ENCODE data around the gene KCNN2. TPM values are rescaled to one million over a fixed set of nuclear protein-coding genes. Genes with fewer than 3 reads are reported as not detected.

Gene KCNN2
- total RNA-seq, 1 donor from 2014 or later = not detected

DNA sequence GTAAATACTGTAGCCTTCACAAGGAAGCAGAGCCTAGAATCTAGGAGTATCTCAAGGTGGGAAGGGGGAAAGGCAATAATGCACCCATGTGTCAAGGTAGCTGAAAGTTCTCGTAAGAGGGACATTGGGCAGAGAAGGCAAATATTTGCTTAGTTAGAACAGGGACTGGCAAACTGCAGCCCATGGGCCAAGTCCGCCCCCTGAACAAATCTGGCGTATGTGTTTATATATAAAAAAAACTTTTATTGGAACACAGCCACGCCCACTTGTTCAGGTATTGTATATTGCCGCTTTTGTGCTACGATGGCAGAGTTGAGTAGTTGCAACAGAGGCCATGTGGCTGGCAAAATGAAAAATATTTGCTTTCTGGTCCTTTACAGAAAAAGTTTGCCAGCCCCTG lies 16.1 kb downstream of the KCNN2 start:
- Mint-ChIP-seq H3K9me3 (no peaks in the 10 kb centered on the region), H3K27ac (no peak overlapping the region), H3K4me3 (no peak overlapping the region), H3K4me1 (no peaks in the 10 kb centered on the region), H3K36me3 (ENCODE audit: low read depth) (no peaks in the 10 kb centered on the region), H3K27me3 (no peaks in the 10 kb centered on the region)
- DNase-seq = no peak
- intact Hi-C loops (cut with micrococcal nuclease) = no loop called here

DNA sequence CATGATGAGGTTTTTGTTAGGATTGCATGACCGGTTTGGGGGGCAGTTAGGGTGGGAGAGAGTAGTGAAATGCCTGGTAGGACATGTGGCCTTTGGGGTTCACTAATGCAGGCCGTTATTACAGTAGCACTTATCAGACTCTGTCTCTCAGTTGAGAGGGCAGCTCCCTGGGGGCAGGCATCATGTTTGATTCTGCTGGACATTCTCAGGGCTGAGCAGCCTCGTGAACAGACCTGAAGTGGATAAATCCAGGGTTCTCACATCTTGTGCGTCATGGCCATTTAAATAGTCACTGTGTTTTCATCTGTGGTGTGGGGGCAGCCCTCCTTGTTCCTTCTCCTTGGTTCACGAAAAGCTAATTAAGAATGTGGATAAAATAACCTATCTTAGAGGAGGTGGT lies 18.9 kb downstream of the KCNN2 start:
- intact Hi-C loops (cut with micrococcal nuclease) = no loop called here
- no peak overlapping the region for H3K27ac Mint-ChIP-seq
- H3K27me3 Mint-ChIP-seq = no peaks in the 10 kb centered on the region
- H3K4me3 Mint-ChIP-seq = no peak overlapping the region
- H3K36me3 Mint-ChIP-seq (ENCODE audit: low read depth) = no peaks in the 10 kb centered on the region
- H3K4me1 Mint-ChIP-seq = no peaks in the 10 kb centered on the region
- H3K9me3 Mint-ChIP-seq = no peaks in the 10 kb centered on the region
- DNase-seq = no peak

DNA sequence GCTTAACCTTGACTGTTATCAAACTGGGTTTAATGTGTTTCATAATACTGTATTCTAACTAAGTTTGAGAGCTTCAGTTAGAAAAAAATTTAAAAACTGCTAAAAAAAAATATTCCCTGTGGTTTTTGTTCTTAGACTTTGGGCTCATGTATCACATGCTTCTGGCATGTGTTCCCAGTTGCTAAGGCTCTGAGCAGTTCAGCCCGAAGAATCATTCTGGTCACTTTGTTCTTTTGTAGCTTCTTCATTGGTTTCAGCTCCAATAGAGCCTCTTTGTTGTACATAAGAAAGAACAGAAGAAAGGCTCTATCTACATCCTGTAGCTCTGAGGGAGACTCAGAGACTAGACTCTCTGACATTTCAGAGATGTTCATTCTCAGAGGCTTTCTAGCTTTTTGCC lies 25.6 kb downstream of the KCNN2 start:
- Mint-ChIP-seq H3K27ac (no peak overlapping the region), H3K36me3 (ENCODE audit: low read depth) (no peaks in the 10 kb centered on the region), H3K4me3 (no peak overlapping the region), H3K27me3 (no peaks in the 10 kb centered on the region), H3K9me3 (no peaks in the 10 kb centered on the region), H3K4me1 (no peaks in the 10 kb centered on the region)
- no peak for DNase-seq
- intact Hi-C loops (cut with micrococcal nuclease) = no loop called here

GRCh38 chr5:114390431-114390830 lies 28.6 kb downstream of the KCNN2 start:
- H3K36me3 Mint-ChIP-seq (ENCODE audit: low read depth) = no peaks in the 10 kb centered on the region
- H3K9me3 Mint-ChIP-seq = no peaks in the 10 kb centered on the region
- DNase-seq = no peak
- H3K4me3 Mint-ChIP-seq = no peak overlapping the region
- H3K27me3 Mint-ChIP-seq = no peaks in the 10 kb centered on the region
- intact Hi-C loops (cut with micrococcal nuclease) = no loop called here
- no peak overlapping the region for H3K27ac Mint-ChIP-seq
- H3K4me1 Mint-ChIP-seq = no peaks in the 10 kb centered on the region

GRCh38 chr5:114391321-114391720 lies 29.5 kb downstream of the KCNN2 start:
- no peaks in the 10 kb centered on the region for H3K9me3 Mint-ChIP-seq
- H3K36me3 Mint-ChIP-seq (ENCODE audit: low read depth) = no peaks in the 10 kb centered on the region
- H3K27me3 Mint-ChIP-seq = no peaks in the 10 kb centered on the region
- intact Hi-C loops (cut with micrococcal nuclease) = no loop called here
- no peak overlapping the region for H3K27ac Mint-ChIP-seq
- no peak for DNase-seq
- no peaks in the 10 kb centered on the region for H3K4me1 Mint-ChIP-seq
- no peak overlapping the region for H3K4me3 Mint-ChIP-seq

GRCh38 chr5:114393159-114393558 lies 31.3 kb downstream of the KCNN2 start:
- no peak overlapping the region for H3K27ac Mint-ChIP-seq
- no peaks in the 10 kb centered on the region for H3K9me3 Mint-ChIP-seq
- no peak for DNase-seq
- intact Hi-C loops (cut with micrococcal nuclease) = no loop called here
- no peaks in the 10 kb centered on the region for H3K27me3 Mint-ChIP-seq
- H3K4me3 Mint-ChIP-seq = no peak overlapping the region
- no peaks in the 10 kb centered on the region for H3K4me1 Mint-ChIP-seq
- no peaks in the 10 kb centered on the region for H3K36me3 Mint-ChIP-seq (ENCODE audit: low read depth)

DNA sequence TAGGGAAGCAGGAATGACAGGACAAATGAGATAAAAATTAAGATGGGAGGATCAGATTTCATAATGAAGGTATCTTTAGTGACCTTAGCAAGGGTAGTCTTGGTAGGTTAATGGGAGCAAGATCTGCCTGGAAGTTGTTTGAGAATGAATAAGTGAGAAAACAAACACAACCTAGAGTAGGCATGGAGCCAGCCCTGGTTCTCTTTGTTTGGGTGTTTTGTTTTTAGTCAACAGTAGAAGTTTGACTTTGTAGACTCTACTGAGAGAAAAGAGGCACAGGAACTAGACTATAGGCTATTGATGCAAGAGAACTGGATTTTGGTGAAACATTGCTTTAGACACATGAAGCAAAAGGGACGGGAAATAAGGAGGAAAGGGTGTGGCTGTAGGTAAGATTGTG lies 40.3 kb downstream of the KCNN2 start:
- H3K27me3 Mint-ChIP-seq = no peaks in the 10 kb centered on the region
- intact Hi-C loops (cut with micrococcal nuclease) = no loop called here
- H3K27ac Mint-ChIP-seq = no peak overlapping the region
- no peaks in the 10 kb centered on the region for H3K36me3 Mint-ChIP-seq (ENCODE audit: low read depth)
- DNase-seq = no peak
- H3K4me3 Mint-ChIP-seq = no peak overlapping the region
- H3K9me3 Mint-ChIP-seq = no peaks in the 10 kb centered on the region
- H3K4me1 Mint-ChIP-seq = no peaks in the 10 kb centered on the region

DNA sequence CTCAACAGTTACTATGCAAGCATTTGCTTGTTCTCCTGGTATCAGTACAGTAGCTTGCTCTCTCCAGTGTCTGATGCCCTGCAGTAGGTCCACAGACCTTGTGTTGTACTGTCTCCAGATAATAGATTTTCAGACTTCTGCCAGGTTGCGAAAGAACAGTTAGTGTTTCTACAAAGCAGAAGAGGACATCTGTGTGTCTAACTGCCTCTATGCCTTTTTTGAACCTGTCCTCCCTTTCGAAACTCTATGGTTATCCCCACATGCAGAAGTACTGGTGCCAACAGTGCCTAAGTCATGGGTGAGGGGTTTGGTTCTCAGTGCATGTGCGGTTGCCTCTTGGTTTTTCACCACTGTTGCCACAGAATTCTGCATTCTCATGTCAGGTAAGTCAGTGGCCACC lies 45.9 kb downstream of the KCNN2 start:
- H3K27ac Mint-ChIP-seq = no peak overlapping the region
- no peak overlapping the region for H3K4me3 Mint-ChIP-seq
- no peaks in the 10 kb centered on the region for H3K36me3 Mint-ChIP-seq (ENCODE audit: low read depth)
- no peaks in the 10 kb centered on the region for H3K27me3 Mint-ChIP-seq
- no peaks in the 10 kb centered on the region for H3K4me1 Mint-ChIP-seq
- DNase-seq = no peak
- intact Hi-C loops (cut with micrococcal nuclease) = no loop called here
- no peaks in the 10 kb centered on the region for H3K9me3 Mint-ChIP-seq

- no peak overlapping the region for H3K4me3 Mint-ChIP-seq
- H3K27me3 Mint-ChIP-seq = no peaks in the 10 kb centered on the region
- H3K4me1 Mint-ChIP-seq = no peaks in the 10 kb centered on the region
- no peaks in the 10 kb centered on the region for H3K9me3 Mint-ChIP-seq
- H3K27ac Mint-ChIP-seq = no peak overlapping the region
- no peaks in the 10 kb centered on the region for H3K36me3 Mint-ChIP-seq (ENCODE audit: low read depth)
- no peak for DNase-seq
- intact Hi-C loops (cut with micrococcal nuclease) = no loop called here
These were observed 47.0 kb downstream of the KCNN2 start for GRCh38 chr5:114408847-114409246.

DNA sequence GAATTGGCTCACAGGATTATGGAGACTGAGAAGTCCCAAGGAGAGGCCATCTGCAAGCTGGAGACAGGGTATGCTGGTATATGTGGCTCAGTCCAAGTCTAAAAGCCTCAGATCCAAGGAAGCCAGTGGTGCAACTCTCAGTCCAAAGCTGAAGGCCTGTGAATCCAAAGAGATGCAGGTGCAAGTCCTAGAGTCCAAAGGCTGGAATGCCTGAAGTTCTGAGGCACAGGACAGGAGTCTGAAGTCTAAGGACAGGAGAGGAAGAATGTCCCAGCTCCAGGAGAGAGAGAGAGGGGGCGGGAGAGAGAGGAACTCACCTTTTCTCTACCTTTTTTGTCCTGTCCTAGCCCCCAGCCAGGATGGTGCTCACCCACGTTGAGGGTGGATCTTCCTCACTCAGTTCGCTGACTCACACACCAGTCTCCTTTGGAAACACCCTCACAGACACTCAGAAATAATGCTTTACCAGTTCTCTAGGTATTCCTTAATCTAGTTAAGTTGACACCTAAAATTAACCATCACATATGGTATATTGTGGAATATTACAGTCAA lies 49.6 kb downstream of the KCNN2 start:
- Mint-ChIP-seq H3K27me3 (no peaks in the 10 kb centered on the region), H3K9me3 (no peaks in the 10 kb centered on the region), H3K4me3 (no peak overlapping the region), H3K36me3 (ENCODE audit: low read depth) (no peaks in the 10 kb centered on the region), H3K27ac (no peak overlapping the region), H3K4me1 (no peaks in the 10 kb centered on the region)
- no peak for DNase-seq
- intact Hi-C loops (cut with micrococcal nuclease) = no loop called here

- H3K27me3 Mint-ChIP-seq = no peaks in the 10 kb centered on the region
- intact Hi-C loops (cut with micrococcal nuclease) = no loop called here
- H3K27ac Mint-ChIP-seq = no peak overlapping the region
- H3K36me3 Mint-ChIP-seq (ENCODE audit: low read depth) = no peaks in the 10 kb centered on the region
- no peak overlapping the region for H3K4me3 Mint-ChIP-seq
- H3K4me1 Mint-ChIP-seq = no peaks in the 10 kb centered on the region
- no peak for DNase-seq
- no peaks in the 10 kb centered on the region for H3K9me3 Mint-ChIP-seq
These were observed 50.8 kb downstream of the KCNN2 start for GRCh38 chr5:114412510-114413171.

DNA sequence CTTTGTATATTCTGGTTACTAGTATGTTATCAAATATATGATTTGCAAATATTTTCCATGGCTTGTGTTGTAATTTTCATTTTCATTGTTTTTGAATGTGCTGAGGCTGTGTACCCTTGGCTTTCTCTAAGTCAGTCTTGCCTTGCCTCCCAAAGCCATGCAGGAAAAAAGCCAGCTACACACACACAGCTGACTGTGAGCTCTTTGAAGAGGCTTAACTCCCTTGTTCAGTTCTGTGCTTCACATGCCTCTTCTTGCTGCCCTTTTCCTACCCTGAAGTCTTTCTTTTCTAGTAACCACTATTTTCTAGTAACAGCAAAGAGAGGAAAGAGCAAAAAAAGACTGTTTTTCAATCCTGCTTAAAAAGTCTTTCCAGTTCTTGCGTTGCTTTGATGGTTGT lies 53.9 kb downstream of the KCNN2 start:
- no peaks in the 10 kb centered on the region for H3K36me3 Mint-ChIP-seq (ENCODE audit: low read depth)
- no peak overlapping the region for H3K4me3 Mint-ChIP-seq
- H3K27me3 Mint-ChIP-seq = no peaks in the 10 kb centered on the region
- DNase-seq = no peak
- no peak overlapping the region for H3K27ac Mint-ChIP-seq
- no peaks in the 10 kb centered on the region for H3K4me1 Mint-ChIP-seq
- no peaks in the 10 kb centered on the region for H3K9me3 Mint-ChIP-seq
- intact Hi-C loops (cut with micrococcal nuclease) = no loop called here

DNA sequence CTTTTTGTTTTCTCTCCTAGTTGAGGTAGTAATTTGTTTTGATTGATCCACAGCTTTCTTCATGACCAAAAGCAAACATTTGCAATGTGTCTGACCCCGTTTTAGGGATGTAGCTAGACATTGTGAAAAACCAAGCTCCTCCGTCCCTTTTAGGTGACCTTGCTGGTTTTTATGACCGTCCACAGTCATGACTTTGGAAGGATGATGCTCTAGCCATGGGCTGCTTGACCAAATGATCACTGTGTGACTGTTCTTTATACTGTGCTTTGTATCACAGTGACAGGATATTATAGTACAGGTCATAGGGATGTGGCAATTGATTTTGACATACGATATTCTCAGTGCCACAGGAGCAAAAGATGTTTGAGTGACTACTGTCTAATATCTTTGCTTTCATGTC lies 54.4 kb downstream of the KCNN2 start:
- Mint-ChIP-seq H3K4me1 (no peaks in the 10 kb centered on the region), H3K27me3 (no peaks in the 10 kb centered on the region), H3K4me3 (no peak overlapping the region), H3K27ac (no peak overlapping the region), H3K36me3 (ENCODE audit: low read depth) (no peaks in the 10 kb centered on the region), H3K9me3 (no peaks in the 10 kb centered on the region)
- no peak for DNase-seq
- intact Hi-C loops (cut with micrococcal nuclease) = no loop called here

GRCh38 chr5:114417519-114417918 lies 55.6 kb downstream of the KCNN2 start:
- no peak for DNase-seq
- intact Hi-C loops (cut with micrococcal nuclease) = no loop called here
- no peaks in the 10 kb centered on the region for H3K36me3 Mint-ChIP-seq (ENCODE audit: low read depth)
- H3K9me3 Mint-ChIP-seq = no peaks in the 10 kb centered on the region
- no peaks in the 10 kb centered on the region for H3K4me1 Mint-ChIP-seq
- H3K4me3 Mint-ChIP-seq = no peak overlapping the region
- no peak overlapping the region for H3K27ac Mint-ChIP-seq
- no peaks in the 10 kb centered on the region for H3K27me3 Mint-ChIP-seq

All from activated CD4-positive, alpha-beta T cell treated with anti-CD3 and anti-CD28 coated beads, Interleukin-2, amount 10 ng/mL, durations not matched to agents 24 days and 14 days (primary cell).